ENCODE data around the gene PDGFD. TPM values are rescaled to one million over a fixed set of nuclear protein-coding genes. Genes with fewer than 3 reads are reported as not detected.

PDGFD gene
- total RNA-seq, 1 experiment from 2014 or later: 1.7 TPM

DNA sequence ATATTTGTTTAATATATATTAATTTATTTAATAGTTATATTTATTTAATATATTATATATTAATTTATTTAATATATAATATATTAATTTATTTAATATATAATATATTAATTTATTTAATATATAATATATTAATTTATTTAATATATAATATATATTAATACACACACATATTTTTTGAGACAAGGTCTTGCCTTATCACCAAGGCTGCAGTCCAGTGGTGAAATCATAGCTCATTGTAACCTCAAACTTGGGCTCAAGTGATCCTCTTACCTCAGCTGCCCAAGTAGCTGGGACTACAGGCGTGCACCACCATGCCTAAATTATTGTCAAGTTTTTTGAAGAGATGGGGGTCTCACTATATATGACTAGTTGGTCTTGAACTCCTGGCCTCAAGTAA lies 178.9 kb downstream of the PDGFD start:
- no peak overlapping the region for H3K4me3 Mint-ChIP-seq
- Histone ChIP-seq H3K9ac (ENCODE audit: extremely low read depth, insufficient read length, low read length) (no peak overlapping the region), H3K23ac (ENCODE audit: insufficient read length, low read depth, low read length) (no peak overlapping the region), H3T11ph (ENCODE audit: low read length) (no peak overlapping the region), H3K79me2 (ENCODE audit: insufficient read depth, low read length) (no peaks in the 10 kb centered on the region; the same call in 1 of the 2 replicates), H2BK120ac (ENCODE audit: low read depth, low read length, poor library complexity, severe bottlenecking) (no peak overlapping the region), H2BK15ac (ENCODE audit: low read depth, low read length) (no peak overlapping the region), H4K91ac (ENCODE audit: insufficient read length, low read depth, low read length) (no peak overlapping the region), H3K18ac (ENCODE audit: insufficient read length, low read depth, low read length) (no peak overlapping the region), H3K79me1 (ENCODE audit: insufficient read depth, low read depth, low read length, poor library complexity, severe bottlenecking) (no peaks in the 10 kb centered on the region), H4K20me1 (ENCODE audit: control insufficient read depth, insufficient read depth, insufficient read length) (no peaks in the 10 kb centered on the region), H3K56ac (ENCODE audit: insufficient read length, low read depth, low read length) (no peak overlapping the region), H2BK20ac (ENCODE audit: low read depth, low read length, poor library complexity, severe bottlenecking) (no peak overlapping the region), H4K5ac (ENCODE audit: insufficient read length, low read depth, low read length) (no peak overlapping the region), H3K4me1 (ENCODE audit: insufficient read depth, low read length) (no peaks in the 10 kb centered on the region), H3K27me3 (ENCODE audit: insufficient read depth, low read length) (no peaks in the 10 kb centered on the region), H3K4ac (ENCODE audit: low read depth, low read length) (no peak overlapping the region), H2AK5ac (ENCODE audit: insufficient read length, low read length) (no peak overlapping the region), H2AFZ (ENCODE audit: low read length) (no peak overlapping the region), H3K23me2 (ENCODE audit: insufficient read length, low read depth, low read length, poor library complexity, severe bottlenecking) (no peaks in the 10 kb centered on the region), H3K27ac (ENCODE audit: insufficient read length, low read depth, low read length) (no peak overlapping the region), H3K4me2 (ENCODE audit: insufficient read depth, insufficient read length, low read length) (no peak overlapping the region), H2BK12ac (ENCODE audit: insufficient read length, low read depth, low read length) (no peak overlapping the region), H3K9me3 (ENCODE audit: control insufficient read depth, low read depth, low read length) (no peaks in the 10 kb centered on the region), H4K8ac (replicated peaks; ENCODE audit: insufficient read length, low read depth, low read length) (no peak overlapping the region), H2BK5ac (ENCODE audit: insufficient read length, low read length) (no peak overlapping the region), H3K14ac (ENCODE audit: insufficient read depth, low read length) (no peak overlapping the region)
- H3K27me3 Mint-ChIP-seq (ENCODE audit: low read depth): no peaks in the 10 kb centered on the region
- TF ChIP-seq, protein P1, sequence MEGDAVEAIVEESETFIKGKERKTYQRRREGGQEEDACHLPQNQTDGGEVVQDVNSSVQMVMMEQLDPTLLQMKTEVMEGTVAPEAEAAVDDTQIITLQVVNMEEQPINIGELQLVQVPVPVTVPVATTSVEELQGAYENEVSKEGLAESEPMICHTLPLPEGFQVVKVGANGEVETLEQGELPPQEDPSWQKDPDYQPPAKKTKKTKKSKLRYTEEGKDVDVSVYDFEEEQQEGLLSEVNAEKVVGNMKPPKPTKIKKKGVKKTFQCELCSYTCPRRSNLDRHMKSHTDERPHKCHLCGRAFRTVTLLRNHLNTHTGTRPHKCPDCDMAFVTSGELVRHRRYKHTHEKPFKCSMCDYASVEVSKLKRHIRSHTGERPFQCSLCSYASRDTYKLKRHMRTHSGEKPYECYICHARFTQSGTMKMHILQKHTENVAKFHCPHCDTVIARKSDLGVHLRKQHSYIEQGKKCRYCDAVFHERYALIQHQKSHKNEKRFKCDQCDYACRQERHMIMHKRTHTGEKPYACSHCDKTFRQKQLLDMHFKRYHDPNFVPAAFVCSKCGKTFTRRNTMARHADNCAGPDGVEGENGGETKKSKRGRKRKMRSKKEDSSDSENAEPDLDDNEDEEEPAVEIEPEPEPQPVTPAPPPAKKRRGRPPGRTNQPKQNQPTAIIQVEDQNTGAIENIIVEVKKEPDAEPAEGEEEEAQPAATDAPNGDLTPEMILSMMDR (conservative IDR thresholded peaks at IDR 0.05): no peak
- H3K9me3 Mint-ChIP-seq: peaks cover 2 to 5% of the 10 kb centered on the region in 2 experiments; a peak in 1 of 5 replicates
- peaks cover 0 to 10% (median 3%) of the 10 kb centered on the region in 3 experiments; a peak in 1 of 7 replicates for H3K36me3 Mint-ChIP-seq (ENCODE audit: insufficient read depth in 1 of 3, low read depth in 3 of 3)
- no peak for DNase-seq
- H3K27ac Mint-ChIP-seq: no peak overlapping the region
- WGBS (ENCODE audit: extremely low coverage, insufficient read length, low lambda C conversion rate): no CpG with 5 or more reads among the region's 1 CpG
- H3K4me1 Mint-ChIP-seq: peaks cover 14 to 15% of the 10 kb centered on the region in 2 experiments
